MCF 10A (cell line): ENCODE measurements around the gene KLHL26. TPM values are rescaled to one million over a fixed set of nuclear protein-coding genes. Genes with fewer than 3 reads are reported as not detected.
A peak's percentile ranks its signal among the peaks of the same experiment; 100 is the strongest.

Source experiments
- BruUV-seq: library from RNA; stranded (reverse); fragments of 400-500 nt; replicated peaks from 2 replicates; lab custom pipeline; 2021; lab: Mats Ljungman, UMichigan
- CTCF ChIA-PET: fragments of 300-600 bp; sonication (Branson Sonifier 250); formaldehyde crosslinking; extraction: SDS; loops from one replicate; lab custom pipeline; 2021; ENCODE audit warnings: antibody characterized with exemption, inconsistent platforms; lab: Yijun Ruan, JAX
- POLR2A ChIA-PET: fragments of 300-600, 350-650 bp; sonication (Branson Sonifier 250); formaldehyde crosslinking; extraction: SDS; loops from one replicate; lab custom pipeline; 2020; ENCODE audit warnings: antibody characterized with exemption, inconsistent platforms; lab: Yijun Ruan, JAX
- DNase-seq: peaks from one replicate; pipeline ENCODE4 v3.0.0-alpha.2; 2018; ENCODE audit not compliant: unreplicated experiment
- H3K27ac Mint-ChIP-seq: one replicate; pipeline ENCODE4 v1.8.0; 2022; ENCODE audit warnings: mild to moderate bottlenecking, low read depth, mixed read lengths; ENCODE audit not compliant: unreplicated experiment
- H3K27me3 Mint-ChIP-seq: one replicate; pipeline ENCODE4 v1.8.0; 2022; ENCODE audit warnings: mixed read lengths; ENCODE audit not compliant: insufficient read depth, unreplicated experiment
- H3K36me3 Mint-ChIP-seq: one replicate; pipeline ENCODE4 v1.8.0; 2022; ENCODE audit warnings: mild to moderate bottlenecking, moderate library complexity, mixed read lengths; ENCODE audit not compliant: insufficient read depth, unreplicated experiment
- H3K4me1 Mint-ChIP-seq: one replicate; pipeline ENCODE4 v1.8.0; 2022; ENCODE audit warnings: mixed read lengths; ENCODE audit not compliant: insufficient read depth, unreplicated experiment
- H3K4me3 Mint-ChIP-seq: one replicate; pipeline ENCODE4 v1.8.0; 2022; ENCODE audit warnings: mild to moderate bottlenecking, moderate library complexity, mixed read lengths; ENCODE audit not compliant: unreplicated experiment
- H3K9me3 Mint-ChIP-seq: one replicate; pipeline ENCODE4 v1.8.0; 2022; ENCODE audit warnings: mixed read lengths; ENCODE audit not compliant: unreplicated experiment
- CTCF ChIP-seq: fragments of 200-600 bp; IDR thresholded peaks from one replicate; pipeline ENCODE4 v1.8.0; 2022; ENCODE audit warnings: antibody characterized with exemption, mild to moderate bottlenecking; ENCODE audit not compliant: unreplicated experiment
- intact Hi-C: fragments of 100-400 bp; cut with micrococcal nuclease; formaldehyde crosslinking; loops from 2 replicates; pipeline ENCODE4 v1.14.1; 2022
- total RNA-seq: library from RNA; stranded (reverse); gene quantifications from 2 replicates; pipeline ENCODE4 v1.2.3, GENCODE V29; 2022

Gene KLHL26
- total RNA-seq, 1 experiment from 2014 or later: 6.6 TPM

- BruUV-seq: no TSS peak
- Mint-ChIP-seq H3K36me3 (no peaks in the 10 kb centered on the region), H3K4me1 (peaks cover 6% of the 10 kb centered on the region), H3K27ac (no peak overlapping the region), H3K27me3 (peaks cover 71% of the 10 kb centered on the region), H3K9me3 (no peaks in the 10 kb centered on the region), H3K4me3 (no peak overlapping the region)
- no peak for DNase-seq
- CTCF ChIA-PET: interaction anchor here (0.6 kb wide), 1 partner anchor 147 kb away, joined by 3 read pairs; no protein-coding TSS in a partner anchor
- POLR2A ChIA-PET: no interaction called here
- intact Hi-C loops: no loop called here
- no peak for TF ChIP-seq CTCF
These were observed 25.3 kb upstream of the KLHL26 start for GRCh38 chr19:18611327-18612050.

DNA sequence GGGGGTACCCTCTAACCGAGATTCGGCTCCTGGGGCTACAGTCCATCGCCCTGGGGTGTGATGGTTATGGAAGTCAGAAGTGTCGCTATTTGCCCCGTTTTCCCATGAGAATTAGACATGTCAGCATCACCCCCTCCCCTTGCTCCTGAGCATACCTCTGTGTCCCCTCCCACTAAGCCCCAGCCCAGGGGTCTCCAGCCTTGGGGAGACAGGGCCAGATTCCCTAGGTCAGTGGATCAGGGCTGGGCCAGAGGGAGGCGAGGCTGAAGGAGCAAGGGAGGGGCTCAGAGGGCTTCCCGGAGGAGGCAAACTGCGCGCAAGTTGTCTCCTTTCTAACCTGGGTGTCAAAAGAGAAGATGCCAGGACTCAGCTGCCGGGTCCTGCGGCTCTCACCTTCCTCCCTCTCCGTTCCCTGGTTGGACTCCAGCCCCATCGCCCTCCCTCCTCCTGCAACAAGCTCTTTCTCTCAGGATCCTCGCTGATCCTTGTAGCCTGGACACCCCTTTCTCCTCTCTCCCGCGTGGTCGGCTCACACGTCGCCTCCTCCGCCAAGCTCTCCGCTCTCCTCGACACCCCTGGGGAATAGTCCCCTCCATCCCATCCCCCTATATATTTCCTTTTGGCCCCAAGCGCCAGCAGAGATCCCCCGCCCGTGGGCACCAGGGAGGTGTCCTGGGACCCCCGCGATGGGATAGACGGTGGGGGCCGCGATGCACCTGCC is 24.6 kb upstream of the KLHL26 start:
- no peak overlapping the region for H3K4me3 Mint-ChIP-seq
- H3K9me3 Mint-ChIP-seq: no peaks in the 10 kb centered on the region
- DNase-seq: no peak
- no peak overlapping the region for H3K27ac Mint-ChIP-seq
- H3K27me3 Mint-ChIP-seq: peaks cover 71% of the 10 kb centered on the region
- ChIA-PET CTCF (interaction anchor here (0.6 kb wide), 1 partner anchor 148 kb away, joined by 3 read pairs; no protein-coding TSS in a partner anchor), POLR2A (no interaction called here)
- TF ChIP-seq CTCF: no peak
- BruUV-seq: no TSS peak
- H3K36me3 Mint-ChIP-seq: no peaks in the 10 kb centered on the region
- intact Hi-C loops: no loop called here
- H3K4me1 Mint-ChIP-seq: peaks cover 6% of the 10 kb centered on the region

DNA sequence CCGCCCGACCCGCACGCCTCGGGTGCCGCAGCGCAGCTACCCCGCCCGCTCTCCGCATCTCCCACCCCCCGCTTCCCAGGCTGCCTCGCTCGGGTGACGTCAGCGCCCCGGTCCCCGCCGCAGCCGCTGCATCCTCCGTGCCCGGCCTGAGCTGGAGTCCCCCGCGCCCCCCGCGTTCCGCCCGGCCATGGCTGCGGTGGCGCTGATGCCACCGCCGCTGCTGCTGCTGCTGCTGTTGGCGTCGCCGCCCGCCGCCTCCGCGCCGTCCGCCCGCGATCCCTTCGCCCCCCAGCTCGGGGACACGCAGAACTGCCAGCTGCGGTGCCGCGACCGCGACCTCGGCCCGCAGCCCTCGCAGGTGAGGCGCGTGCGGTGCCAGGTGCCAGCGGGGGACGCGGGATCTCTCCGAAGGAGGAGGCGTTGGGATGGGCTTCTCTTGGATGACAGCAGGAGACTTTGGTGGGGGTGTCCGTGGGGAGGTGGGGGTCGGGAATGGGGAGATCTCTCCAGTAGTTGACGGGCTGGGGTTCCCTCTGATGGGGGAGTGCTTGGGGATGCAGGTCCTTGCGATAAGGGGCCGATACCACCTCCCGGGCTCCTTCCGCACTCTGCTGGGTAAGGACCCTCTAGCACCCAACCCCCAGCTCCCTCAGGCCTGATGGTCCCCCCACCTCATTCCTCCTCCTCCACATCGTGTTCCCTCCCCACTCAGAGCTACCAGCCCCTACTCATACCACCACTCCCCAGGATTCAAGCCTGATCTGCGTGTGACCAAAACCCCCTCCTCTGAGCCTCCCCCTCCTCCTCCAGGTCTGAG is 23.8 kb upstream of the KLHL26 start, which contains the start of gene TMEM59L:
TSS of gene TMEM59L (plus strand) at position 99 of the 817 bp plus-strand sequence. CDS start at position 188, 89 bp downstream.
- Mint-ChIP-seq H3K27ac (no peak within 1 kb of the TSS), H3K27me3 (peaks cover 71% of the 10 kb centered on the region), H3K4me1 (peaks cover 6% of the 10 kb centered on the region), H3K36me3 (no peaks in the 10 kb centered on the region), H3K4me3 (peak within 1 kb of the TSS; percentile 33), H3K9me3 (no peaks in the 10 kb centered on the region)
- ChIA-PET POLR2A (no interaction called here), CTCF (no interaction called here)
- BruUV-seq: no TSS peak
- no peak for DNase-seq
- intact Hi-C loops: no loop called here
- no peak for TF ChIP-seq CTCF
